Head of caudate nucleus (tissue), 42 donors: ENCODE data around the gene SHD.
"Not testable (repeated sequence)": the region's sequence is repeated elsewhere in the genome, so short reads cannot be mapped to it uniquely, and the experiment has no call there.

Experiments
- DNase-seq, 42 donors: peaks; one replicate each; pipeline versions ENCODE4 v3.0.0 to v3.0.0-alpha.2; 2020 to 2021; ENCODE audit warnings: mixed read lengths in 7 of 42
- intact Hi-C: fragments of 100-400 bp; cut with DNase I; formaldehyde crosslinking; loops from one replicate; pipeline ENCODE4 v1.15.0; 2022

SHD gene

DNA sequence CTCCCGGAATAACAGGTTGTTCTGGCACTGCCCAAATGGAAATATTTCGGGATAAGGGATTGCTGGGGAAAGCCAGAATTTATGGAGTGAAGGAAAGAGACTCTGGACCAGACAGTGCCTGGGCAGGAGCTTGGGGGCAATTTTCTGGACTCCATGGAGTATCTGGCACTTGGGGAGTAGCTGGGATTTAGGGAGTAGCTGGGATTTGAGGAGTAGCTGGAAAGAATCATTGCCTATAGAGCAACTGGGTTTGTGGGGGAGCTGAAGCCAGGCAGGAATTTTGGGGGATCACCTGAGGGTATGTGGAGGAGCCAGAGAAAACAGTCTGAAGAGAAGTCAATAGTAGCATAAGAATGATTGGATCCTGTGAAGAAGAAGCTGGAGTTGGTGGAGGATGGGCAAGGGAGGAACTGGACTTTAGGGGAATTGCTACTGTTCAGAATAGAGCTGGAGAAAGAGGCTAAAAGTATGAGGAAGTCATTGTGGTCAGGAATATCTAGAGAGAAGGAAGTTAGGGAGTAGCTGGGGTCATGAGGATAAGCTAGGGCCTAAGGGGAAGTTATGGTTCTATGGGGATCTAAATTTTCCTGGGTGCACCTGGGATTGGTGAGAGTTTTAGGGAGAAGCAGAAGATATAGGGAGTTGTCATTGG, 40.1 kb downstream of the SHD start:
- intact Hi-C loops, result no loop called here
- no peak for DNase-seq

DNA sequence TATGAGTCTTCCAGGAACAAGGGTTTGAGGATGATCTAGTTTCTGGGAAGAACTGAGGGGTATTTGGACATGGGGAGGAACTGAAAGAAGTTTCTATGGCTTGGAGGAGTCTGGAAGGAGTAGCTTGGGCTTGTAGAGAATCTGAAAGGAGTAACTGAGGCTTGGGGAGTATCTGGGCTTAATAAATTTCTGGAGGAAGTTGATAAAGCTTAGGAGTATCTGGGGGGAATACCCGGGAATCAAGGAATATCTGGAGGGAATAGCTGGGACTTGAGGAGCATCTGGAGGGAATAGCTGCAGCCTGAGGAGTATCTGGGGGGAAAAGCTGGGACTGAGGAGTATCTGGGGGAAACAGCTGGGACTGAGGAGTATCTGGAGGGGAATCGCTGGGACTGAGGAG, 41.4 kb downstream of the SHD start:
- intact Hi-C loops, result no loop called here
- DNase-seq, result no peak

DNA sequence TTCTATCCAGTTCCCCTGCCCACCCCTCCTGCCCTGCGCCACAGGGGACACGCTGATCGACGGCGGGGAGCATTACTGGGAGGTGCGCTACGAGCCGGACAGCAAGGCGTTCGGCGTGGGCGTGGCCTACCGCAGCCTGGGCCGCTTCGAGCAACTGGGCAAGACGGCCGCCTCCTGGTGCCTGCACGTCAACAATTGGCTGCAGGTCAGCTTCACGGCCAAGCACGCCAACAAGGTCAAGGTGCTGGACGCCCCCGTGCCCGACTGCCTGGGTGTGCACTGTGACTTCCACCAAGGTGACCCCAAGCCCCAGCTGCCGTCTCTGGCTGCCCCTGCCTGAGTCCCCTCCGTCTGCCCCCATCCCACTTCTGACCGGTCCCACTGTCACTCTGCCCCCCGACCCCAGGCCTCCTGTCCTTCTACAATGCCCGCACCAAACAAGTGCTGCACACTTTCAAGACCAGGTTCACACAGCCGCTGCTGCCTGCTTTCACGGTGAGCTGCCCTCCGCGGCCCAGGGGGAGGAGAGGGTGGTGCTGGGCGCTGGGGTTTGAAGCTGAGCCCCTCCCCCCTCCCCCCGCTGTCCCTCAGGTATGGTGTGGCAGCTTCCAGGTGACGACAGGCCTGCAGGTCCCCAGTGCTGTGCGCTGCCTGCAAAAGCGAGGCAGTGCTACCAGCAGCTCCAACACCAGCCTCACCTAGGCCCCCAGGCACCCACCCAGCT, 44.0 kb downstream of the SHD start:
- DNase-seq, result no peak
- intact Hi-C loops, result no loop called here

DNA sequence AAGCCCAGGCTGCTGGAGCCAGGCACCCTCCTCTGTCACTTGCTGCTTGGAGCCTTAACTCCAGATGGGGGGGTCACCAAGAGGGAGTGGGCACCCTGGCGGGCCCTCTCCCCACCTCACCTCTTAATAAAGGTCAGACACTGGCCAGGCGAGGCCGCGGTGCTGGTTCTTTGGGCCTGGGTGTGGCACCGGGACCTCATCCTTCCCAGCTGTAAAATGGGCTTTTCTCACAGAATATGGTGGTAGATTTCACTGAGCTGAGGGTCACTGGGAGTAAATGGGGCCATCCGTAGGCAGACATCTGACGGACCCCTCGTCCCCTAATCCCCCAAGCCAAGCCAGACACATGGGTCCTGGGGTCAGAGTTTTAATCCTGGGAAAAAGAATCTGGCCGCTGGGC, 44.6 kb downstream of the SHD start:
- intact Hi-C loops, result no loop called here
- no peak for DNase-seq

DNA sequence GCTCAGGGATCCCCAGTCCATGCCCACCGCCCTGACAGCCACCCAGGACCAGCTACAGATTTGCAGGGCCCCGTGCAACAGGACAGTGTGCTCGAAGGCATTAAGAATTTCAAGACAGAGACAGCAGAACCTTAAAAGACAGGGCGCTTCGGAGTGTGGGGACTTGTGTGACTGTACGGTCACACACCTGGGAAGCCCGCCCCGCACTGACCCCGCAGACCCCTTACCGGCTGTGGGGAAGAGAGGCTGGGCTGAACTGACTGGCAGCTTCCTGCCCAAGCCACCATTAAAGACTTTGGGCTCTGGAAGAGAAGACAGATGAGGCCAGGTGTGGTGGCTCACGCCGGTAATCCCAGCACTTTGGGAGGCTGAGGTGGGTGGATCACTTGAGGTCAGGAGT, 45.2 kb downstream of the SHD start:
- DNase-seq, result no peak
- intact Hi-C loops, result no loop called here

DNA sequence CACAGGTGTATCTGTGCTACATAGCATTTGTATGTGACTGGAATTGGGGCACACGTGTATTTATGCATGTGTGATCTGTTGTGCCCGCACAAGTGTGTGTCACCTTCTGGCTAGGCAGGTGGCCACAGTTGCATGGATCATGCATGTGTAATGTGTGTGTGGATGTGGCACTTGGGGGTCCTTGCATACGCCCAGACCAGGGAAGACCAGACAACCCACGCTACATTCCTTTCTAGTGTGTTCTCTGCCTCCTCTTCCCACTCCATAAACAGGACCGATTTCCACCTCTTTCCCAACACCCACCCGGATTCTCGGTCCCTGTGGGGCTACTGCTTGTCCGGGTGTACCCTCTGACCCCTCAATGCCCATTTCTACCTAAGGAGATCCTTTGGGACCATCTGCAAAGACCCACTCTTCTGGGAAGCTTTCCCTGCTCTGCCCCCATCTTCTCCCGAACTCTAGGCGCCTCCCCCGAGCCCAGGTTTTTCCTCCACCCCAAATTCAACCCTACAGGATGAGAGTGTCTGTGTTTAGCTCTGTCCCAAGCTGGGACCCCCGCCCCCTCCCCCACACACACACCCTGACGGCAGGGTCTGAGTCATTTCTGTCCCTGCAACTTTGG, 47.3 kb downstream of the SHD start:
- intact Hi-C loops, result no loop called here
- no peak for DNase-seq

DNA sequence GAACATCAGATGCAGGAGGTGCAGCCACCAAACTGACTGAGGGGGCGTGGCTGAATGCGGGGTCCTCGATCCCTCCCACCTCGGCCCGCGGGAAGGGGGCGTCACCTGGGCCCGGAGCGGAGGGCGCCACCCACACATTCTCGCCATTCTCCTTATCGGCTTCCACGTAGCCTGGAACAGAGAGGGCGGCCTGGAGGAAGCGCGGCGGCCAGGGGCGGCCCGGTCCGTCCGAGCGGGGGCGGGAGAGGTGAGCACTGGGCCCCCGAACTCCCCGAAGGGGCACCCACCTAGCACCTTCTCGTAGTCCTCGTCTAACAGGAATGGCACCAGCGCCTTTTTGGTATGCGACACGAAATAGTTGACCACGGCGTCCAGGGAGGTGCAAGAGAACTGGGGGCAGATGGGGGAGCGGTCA, 47.8 kb downstream of the SHD start:
- intact Hi-C loops, result no loop called here
- no peak for DNase-seq

DNA sequence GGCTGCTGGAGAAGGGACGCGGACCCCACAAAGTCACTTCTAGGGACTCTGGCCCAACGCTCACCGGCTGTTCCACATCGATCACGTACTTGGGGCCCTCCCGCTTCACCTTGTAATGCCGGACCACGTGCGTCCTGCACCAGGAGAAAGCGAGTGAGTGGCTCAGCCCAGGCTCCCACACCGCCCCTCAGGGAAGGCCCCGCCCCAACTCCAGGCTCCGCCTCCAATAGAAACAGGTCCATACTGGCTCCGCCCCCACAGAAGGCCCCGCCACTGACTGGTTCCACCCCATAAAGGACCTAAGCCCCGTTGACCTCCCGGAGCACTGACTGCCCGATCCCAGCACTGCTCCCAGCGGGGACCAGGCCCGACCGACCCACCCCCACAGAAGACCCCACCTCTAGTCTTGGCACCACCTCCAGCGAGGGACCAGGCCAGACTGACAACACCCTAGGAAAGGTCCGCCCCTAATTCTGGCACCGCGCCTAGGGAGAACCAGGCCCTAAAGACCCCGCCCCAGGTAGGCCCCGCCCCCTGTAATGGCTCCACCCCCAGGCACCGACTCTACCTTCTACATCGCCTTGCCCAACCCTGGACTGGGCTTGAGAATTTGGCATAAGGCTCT, 48.3 kb downstream of the SHD start:
- intact Hi-C loops, result no loop called here
- peak; percentile 22 to 83 (median 68) for DNase-seq

DNA sequence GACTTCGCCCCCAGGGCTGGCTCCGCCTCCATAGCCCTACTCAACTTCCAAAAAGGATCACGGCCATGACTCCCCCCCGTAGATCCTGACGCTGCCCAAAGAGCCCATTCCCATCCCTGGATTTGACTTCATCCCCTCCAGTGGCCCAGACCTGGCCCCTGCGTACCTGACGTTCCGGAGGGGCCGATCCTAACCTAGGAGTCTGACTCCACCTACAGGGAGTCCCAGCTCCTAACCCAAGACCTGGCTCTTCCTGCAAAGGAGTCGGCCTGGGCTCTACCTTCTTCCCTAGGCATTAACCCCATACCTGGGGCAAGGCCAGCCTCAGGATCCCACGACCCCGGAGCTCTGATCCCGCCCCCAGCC, 48.8 kb downstream of the SHD start:
- no peak for DNase-seq
- intact Hi-C loops, result loop anchor here (2.0 kb wide), 1 partner anchor 15 kb away; the partner anchor contains the start of gene MPND

DNA sequence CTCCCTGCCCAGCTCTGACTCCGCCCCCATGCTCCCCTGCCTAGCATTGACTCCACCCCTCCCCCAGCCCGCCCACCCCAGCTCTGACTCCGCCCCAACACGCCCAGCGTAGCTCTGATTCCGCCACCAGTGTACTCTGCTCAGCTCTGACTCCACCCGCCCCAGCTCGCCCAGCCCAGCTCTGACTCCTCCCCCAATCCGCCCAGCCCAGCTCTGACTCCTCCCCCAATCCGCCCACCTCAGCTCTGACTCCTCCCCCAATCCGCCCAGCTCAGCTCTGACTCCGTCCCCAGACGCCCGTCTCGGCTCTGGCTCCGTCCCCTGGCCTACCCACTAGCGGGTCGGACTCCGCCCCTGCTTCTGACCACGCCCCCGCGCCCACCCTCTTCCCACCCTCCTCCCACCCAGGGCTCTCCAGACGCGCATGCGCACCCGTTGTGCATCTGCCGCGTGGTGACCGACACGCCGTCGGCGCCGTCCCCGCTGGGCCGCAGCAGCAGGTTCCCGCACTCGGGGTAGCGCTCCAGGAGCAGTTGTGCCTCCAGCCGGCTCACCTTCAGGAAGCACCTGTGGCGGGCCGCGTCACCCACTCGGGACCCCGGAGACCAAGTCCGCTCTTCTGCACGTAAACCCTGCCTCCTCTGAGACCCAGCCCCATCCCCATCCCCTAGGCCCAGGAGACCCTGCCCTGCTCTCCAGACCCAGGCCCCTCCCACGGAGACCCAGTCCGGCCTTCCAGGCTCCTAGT, 49.4 kb downstream of the SHD start:
- intact Hi-C loops, result loop anchor here (2.0 kb wide), 1 partner anchor 14 kb away; the partner anchor contains the start of gene MPND
- DNase-seq, result peak; percentile 84 to 100 (median 96)

DNA sequence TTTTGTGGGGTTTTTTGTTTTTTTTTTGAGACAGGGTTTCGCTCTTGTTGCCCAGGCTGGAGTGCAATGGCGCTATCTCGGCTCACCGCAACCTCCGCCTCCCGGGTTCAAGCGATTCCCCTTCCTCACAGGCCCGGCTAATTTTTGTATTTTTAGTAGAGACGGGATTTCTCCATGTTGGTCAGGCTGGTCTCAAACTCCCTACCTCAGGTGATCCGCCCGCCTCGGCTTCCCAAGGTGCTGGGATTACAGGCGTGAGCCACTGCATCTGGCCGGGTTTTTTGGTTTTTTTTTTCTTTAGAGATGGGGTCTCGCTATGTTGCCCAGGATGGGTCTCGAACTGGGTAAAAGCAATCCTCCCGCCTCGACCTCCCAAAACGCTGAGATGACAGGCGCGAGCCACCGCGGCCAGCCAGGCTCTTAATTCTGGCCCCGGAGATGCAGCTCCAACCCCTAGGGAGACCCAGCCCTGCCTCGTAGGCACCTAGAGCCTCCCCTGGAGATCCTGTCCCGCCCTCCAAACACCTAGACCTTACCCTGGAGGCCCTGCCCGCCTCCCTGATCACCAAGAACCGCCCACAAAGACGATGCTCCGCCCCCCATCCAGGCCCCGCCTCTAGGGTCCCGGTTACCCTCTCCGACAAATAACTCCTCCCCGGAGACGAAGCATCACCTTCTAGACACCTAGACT, 50.1 kb downstream of the SHD start:
- DNase-seq, result not testable (repeated sequence)
- intact Hi-C loops, result loop anchor here (2.0 kb wide), 1 partner anchor 14 kb away; the partner anchor contains the start of gene MPND

DNA sequence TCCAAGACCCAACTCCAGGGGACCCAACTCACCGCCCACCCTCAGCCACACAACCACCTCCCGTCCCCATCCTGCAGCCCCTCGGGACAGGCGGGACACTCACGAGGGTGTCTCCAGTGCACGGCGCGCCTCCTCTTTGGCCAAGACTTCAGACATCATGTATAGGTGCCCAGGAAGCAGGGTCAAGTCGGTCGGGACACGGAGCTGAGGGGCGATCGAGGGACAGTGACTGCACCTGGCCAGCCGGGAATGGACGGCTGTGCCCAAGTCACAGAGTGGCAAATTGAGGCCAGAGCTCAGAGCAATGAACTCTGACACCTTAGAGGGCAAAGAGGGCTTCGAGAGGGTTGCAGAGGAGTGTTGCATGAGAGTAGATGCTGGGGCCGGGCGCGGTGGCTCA, 50.8 kb downstream of the SHD start:
- intact Hi-C loops, result loop anchor here (2.0 kb wide), 1 partner anchor 13 kb away; the partner anchor contains the start of gene MPND
- no peak for DNase-seq

DNA sequence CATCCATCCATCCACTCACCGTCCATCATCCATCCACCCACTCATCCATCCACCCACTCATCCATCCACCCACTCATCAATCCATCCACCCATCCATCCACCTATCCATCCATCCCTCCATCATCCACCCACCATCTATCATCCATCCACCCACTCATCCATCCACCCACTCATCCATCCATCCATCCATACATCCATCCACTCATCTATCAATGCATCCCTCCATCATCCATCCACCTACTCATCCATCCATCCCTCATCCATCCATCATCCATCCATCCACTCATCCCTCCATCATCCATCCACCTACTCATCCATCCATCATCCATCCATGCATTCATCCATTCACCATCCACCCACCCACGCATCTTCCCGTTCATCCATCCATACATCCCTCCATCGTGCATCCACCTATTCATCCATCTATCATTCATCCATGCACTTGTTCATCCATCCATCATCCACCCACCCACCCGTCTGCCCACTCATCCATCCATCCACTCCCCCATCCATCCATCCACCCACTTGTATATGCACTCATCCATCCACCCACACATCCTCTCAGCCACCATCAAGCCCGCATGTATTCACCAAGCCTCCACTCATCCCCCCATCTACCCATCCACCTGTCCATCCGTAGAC, 56.0 kb downstream of the SHD start:
- DNase-seq, result no peak
- intact Hi-C loops, result no loop called here

DNA sequence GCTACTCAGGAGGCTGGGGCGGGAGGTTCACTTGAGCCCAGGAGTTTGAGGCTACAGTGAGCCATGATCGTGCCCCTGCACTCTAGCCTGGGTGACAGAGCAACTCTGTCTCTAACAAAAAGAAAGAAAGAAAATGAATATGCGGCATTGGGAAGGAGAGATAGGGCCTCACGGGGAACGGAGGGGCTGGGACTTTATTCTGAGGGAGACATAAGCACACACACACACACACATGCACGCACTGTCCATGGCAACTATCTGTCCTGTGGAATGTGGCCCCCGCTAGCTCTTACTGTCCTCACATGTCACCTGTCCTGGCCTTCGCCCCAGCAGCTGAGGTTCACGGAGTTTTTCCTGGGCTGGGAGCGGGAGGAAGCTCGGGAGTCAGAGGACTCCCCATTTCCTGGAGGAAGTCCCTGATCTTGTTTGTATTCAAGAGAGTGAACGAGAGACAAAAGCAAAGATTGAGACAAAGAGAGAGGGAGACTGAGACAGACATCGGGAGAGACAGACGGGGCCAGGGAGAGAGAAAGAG, 58.9 kb downstream of the SHD start:
- intact Hi-C loops, result no loop called here
- no peak for DNase-seq

DNA sequence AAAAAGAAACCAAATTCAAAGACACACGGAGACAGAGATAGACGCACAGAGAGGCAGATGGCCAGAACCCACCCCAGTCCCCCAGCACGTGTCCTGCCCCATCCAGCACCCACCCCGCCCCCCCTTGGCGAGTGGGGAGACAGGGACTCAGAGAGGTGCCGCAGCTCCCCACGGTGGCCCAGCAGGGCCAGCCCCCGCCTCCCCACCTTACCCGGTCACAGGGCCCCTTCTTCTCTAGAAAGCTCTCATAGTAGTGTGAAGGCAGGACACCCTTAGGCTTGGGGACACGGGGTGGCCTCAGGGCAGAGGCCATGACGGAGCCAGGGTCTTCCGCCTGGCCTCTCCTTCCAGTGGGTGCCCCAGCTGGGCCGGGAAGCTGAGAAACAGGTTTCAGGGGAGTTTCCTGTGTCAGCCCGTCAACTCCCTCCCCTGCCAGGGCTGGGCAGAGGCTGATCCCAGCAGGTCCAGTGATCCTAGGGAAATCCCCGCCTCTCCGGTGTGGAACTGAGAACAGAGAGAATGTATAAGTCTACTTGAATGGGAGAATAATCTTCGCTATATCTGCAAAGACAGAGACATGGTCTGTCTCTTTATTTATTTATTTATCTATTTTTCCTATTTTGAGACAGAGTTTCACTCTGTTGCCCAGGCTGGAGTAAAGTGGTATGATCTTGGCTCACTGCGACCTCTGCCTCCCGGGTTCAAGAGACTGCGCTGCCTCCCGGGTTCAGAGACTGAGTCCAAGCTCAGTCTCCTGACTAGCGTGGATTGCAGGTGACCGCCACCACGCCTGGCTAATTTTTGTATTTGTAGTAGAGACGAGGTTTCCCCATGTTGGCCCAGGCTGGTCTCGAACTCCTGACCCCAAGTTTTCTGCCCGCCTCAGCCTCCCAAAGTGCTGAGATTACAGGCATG, 59.6 kb downstream of the SHD start, which contains the start of gene STAP2:
Gene STAP2, minus strand, starts transcription at position 387 of the 915 bp plus-strand sequence. Its CDS starts 74 bp downstream, at position 313.
- intact Hi-C loops, result no loop called here
- no peak for DNase-seq
